Measurements from ENCODE around the gene ADGRL3. TPM values are rescaled to one million over a fixed set of nuclear protein-coding genes. Genes with fewer than 3 reads are reported as not detected.

ADGRL3 gene
- total RNA-seq, 1 donor from 2014 or later = 31.3 TPM

GRCh38 chr4:61485056-61485455 lies 284.9 kb downstream of the ADGRL3 start:
- Histone ChIP-seq H3K36me3 (ENCODE audit: insufficient read depth, low read length) (no peaks in the 10 kb centered on the region), H3K4me2 (ENCODE audit: low read length) (no peak overlapping the region), H3K9ac (ENCODE audit: low read length) (no peak overlapping the region), H3K9me3 (ENCODE audit: insufficient read depth, low read depth, low read length) (no peaks in the 10 kb centered on the region), H4K20me1 (ENCODE audit: insufficient read depth, low read length) (no peaks in the 10 kb centered on the region), H2AFZ (ENCODE audit: low read depth, low read length) (no peak overlapping the region), H3K27me3 (ENCODE audit: insufficient read depth, low read length) (no peaks in the 10 kb centered on the region), H3K27ac (ENCODE audit: low read depth, low read length) (no peak overlapping the region), H3K4me3 (ENCODE audit: insufficient read depth, low read depth, low read length) (no peak overlapping the region), H3K79me2 (ENCODE audit: insufficient read depth, low read length) (no peaks in the 10 kb centered on the region), H3K4me1 (ENCODE audit: insufficient read depth, low read length) (no peaks in the 10 kb centered on the region)
- FAIRE-seq (no peak), DNase-seq (ENCODE audit: low read depth) (no peak)
- no peaks in the 10 kb centered on the region for H3K4me1 Mint-ChIP-seq (ENCODE audit: low read depth, unreplicated experiment)
- no peak overlapping the region for H3K27ac Mint-ChIP-seq (ENCODE audit: unreplicated experiment)
- TF ChIP-seq, protein P1, sequence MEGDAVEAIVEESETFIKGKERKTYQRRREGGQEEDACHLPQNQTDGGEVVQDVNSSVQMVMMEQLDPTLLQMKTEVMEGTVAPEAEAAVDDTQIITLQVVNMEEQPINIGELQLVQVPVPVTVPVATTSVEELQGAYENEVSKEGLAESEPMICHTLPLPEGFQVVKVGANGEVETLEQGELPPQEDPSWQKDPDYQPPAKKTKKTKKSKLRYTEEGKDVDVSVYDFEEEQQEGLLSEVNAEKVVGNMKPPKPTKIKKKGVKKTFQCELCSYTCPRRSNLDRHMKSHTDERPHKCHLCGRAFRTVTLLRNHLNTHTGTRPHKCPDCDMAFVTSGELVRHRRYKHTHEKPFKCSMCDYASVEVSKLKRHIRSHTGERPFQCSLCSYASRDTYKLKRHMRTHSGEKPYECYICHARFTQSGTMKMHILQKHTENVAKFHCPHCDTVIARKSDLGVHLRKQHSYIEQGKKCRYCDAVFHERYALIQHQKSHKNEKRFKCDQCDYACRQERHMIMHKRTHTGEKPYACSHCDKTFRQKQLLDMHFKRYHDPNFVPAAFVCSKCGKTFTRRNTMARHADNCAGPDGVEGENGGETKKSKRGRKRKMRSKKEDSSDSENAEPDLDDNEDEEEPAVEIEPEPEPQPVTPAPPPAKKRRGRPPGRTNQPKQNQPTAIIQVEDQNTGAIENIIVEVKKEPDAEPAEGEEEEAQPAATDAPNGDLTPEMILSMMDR (IDR thresholded peaks at IDR 0.05; ENCODE audit: insufficient read depth, low read depth, low read length) = no peak
- no peak for TF ChIP-seq EZH2 (IDR thresholded peaks at IDR 0.05; ENCODE audit: insufficient read depth, low read length)
- no peaks in the 10 kb centered on the region for H3K27me3 Mint-ChIP-seq (ENCODE audit: low read depth, unreplicated experiment)
- H3K9me3 Mint-ChIP-seq (ENCODE audit: unreplicated experiment) = no peaks in the 10 kb centered on the region
- no peak overlapping the region for H3K4me3 Mint-ChIP-seq (ENCODE audit: unreplicated experiment)
- no peaks in the 10 kb centered on the region for H3K36me3 Mint-ChIP-seq (ENCODE audit: low read depth, unreplicated experiment)

DNA sequence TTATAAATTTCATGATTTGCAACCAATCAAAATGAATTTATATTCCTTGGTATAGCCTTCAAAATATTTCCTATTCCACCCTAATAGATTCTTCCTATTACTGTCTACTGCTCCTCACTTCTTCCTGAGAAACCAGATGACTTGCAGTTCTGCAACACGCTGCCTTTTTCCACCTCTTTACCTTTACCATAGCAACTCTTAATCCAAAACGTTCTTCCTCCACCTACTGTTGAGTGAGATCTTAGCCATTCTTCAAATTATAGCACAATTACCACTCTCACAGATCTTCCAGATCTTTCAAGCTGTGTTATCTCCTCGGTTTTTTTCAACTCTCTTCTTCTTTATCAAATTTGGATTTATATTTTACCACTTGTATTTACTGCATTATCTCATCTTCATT lies 289.8 kb downstream of the ADGRL3 start:
- H3K27ac ChIP-seq (ENCODE audit: low read depth, low read length) = no peak overlapping the region
- no peak overlapping the region for H3K9ac ChIP-seq (ENCODE audit: low read length)
- peaks cover 5% of the 10 kb centered on the region for H3K4me1 Mint-ChIP-seq (ENCODE audit: low read depth, unreplicated experiment)
- H3K4me3 Mint-ChIP-seq (ENCODE audit: unreplicated experiment) = no peak overlapping the region
- H3K27ac Mint-ChIP-seq (ENCODE audit: unreplicated experiment) = no peak overlapping the region
- H3K27me3 Mint-ChIP-seq (ENCODE audit: low read depth, unreplicated experiment) = no peaks in the 10 kb centered on the region
- H2AFZ ChIP-seq (ENCODE audit: low read depth, low read length) = no peak overlapping the region
- FAIRE-seq = no peak
- no peaks in the 10 kb centered on the region for H3K9me3 ChIP-seq (ENCODE audit: insufficient read depth, low read depth, low read length)
- H4K20me1 ChIP-seq (ENCODE audit: insufficient read depth, low read length) = no peaks in the 10 kb centered on the region
- no peak overlapping the region for H3K4me3 ChIP-seq (ENCODE audit: insufficient read depth, low read depth, low read length)
- H3K27me3 ChIP-seq (ENCODE audit: insufficient read depth, low read length) = no peaks in the 10 kb centered on the region
- H3K9me3 Mint-ChIP-seq (ENCODE audit: unreplicated experiment) = no peaks in the 10 kb centered on the region
- H3K4me2 ChIP-seq (ENCODE audit: low read length) = no peak overlapping the region
- TF ChIP-seq, protein P1 (IDR thresholded peaks at IDR 0.05; ENCODE audit: insufficient read depth, low read depth, low read length) = no peak
- TF ChIP-seq EZH2 (IDR thresholded peaks at IDR 0.05; ENCODE audit: insufficient read depth, low read length) = no peak
- no peak for DNase-seq (ENCODE audit: low read depth)
- H3K79me2 ChIP-seq (ENCODE audit: insufficient read depth, low read length) = no peaks in the 10 kb centered on the region
- no peaks in the 10 kb centered on the region for H3K36me3 Mint-ChIP-seq (ENCODE audit: low read depth, unreplicated experiment)
- H3K4me1 ChIP-seq (ENCODE audit: insufficient read depth, low read length) = no peaks in the 10 kb centered on the region
- H3K36me3 ChIP-seq (ENCODE audit: insufficient read depth, low read length) = no peaks in the 10 kb centered on the region

DNA sequence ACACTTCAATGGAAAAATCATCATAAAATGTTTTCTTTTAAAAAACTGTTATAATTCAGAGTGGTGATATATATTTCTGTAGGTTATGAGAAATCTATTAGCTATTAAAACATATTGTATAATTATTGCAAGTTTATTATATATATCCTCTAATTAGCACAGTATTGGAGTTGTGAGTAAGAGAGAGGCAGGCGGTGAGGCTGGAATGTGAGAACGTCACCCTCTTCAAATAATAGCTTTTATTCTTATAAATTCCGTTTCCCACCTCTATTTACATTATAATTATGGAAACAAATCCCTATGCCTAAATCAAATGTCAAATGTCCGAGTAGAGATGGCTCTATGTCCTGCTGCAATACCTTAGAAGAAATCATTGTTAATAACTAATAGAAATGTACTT lies 292.9 kb downstream of the ADGRL3 start:
- Mint-ChIP-seq H3K9me3 (ENCODE audit: unreplicated experiment) (no peaks in the 10 kb centered on the region), H3K36me3 (ENCODE audit: low read depth, unreplicated experiment) (peaks cover 1% of the 10 kb centered on the region), H3K27ac (ENCODE audit: unreplicated experiment) (peak overlapping the region; percentile 23), H3K4me1 (ENCODE audit: low read depth, unreplicated experiment) (peaks cover 5% of the 10 kb centered on the region), H3K27me3 (ENCODE audit: low read depth, unreplicated experiment) (no peaks in the 10 kb centered on the region), H3K4me3 (ENCODE audit: unreplicated experiment) (no peak overlapping the region)
- H3K4me1 ChIP-seq (ENCODE audit: insufficient read depth, low read length) = no peaks in the 10 kb centered on the region
- no peaks in the 10 kb centered on the region for H3K9me3 ChIP-seq (ENCODE audit: insufficient read depth, low read depth, low read length)
- H3K9ac ChIP-seq (ENCODE audit: low read length) = no peak overlapping the region
- no peak overlapping the region for H3K4me2 ChIP-seq (ENCODE audit: low read length)
- H3K79me2 ChIP-seq (ENCODE audit: insufficient read depth, low read length) = no peaks in the 10 kb centered on the region
- TF ChIP-seq, protein P1 (IDR thresholded peaks at IDR 0.05; ENCODE audit: insufficient read depth, low read depth, low read length) = no peak
- no peak for TF ChIP-seq EZH2 (IDR thresholded peaks at IDR 0.05; ENCODE audit: insufficient read depth, low read length)
- no peaks in the 10 kb centered on the region for H4K20me1 ChIP-seq (ENCODE audit: insufficient read depth, low read length)
- FAIRE-seq = no peak
- H2AFZ ChIP-seq (ENCODE audit: low read depth, low read length) = no peak overlapping the region
- no peak for DNase-seq (ENCODE audit: low read depth)
- H3K27ac ChIP-seq (ENCODE audit: low read depth, low read length) = no peak overlapping the region
- no peaks in the 10 kb centered on the region for H3K36me3 ChIP-seq (ENCODE audit: insufficient read depth, low read length)
- no peaks in the 10 kb centered on the region for H3K27me3 ChIP-seq (ENCODE audit: insufficient read depth, low read length)
- no peak overlapping the region for H3K4me3 ChIP-seq (ENCODE audit: insufficient read depth, low read depth, low read length)
